ENCODE measurements around the gene SYNPR. TPM values are rescaled to one million over a fixed set of nuclear protein-coding genes. Genes with fewer than 3 reads are reported as not detected.

The SYNPR gene
- 0.04 TPM for polyA plus RNA-seq (2013, experiment 1 of 2)
- polyA plus RNA-seq (2013, experiment 2 of 2), result 0.07 TPM

DNA sequence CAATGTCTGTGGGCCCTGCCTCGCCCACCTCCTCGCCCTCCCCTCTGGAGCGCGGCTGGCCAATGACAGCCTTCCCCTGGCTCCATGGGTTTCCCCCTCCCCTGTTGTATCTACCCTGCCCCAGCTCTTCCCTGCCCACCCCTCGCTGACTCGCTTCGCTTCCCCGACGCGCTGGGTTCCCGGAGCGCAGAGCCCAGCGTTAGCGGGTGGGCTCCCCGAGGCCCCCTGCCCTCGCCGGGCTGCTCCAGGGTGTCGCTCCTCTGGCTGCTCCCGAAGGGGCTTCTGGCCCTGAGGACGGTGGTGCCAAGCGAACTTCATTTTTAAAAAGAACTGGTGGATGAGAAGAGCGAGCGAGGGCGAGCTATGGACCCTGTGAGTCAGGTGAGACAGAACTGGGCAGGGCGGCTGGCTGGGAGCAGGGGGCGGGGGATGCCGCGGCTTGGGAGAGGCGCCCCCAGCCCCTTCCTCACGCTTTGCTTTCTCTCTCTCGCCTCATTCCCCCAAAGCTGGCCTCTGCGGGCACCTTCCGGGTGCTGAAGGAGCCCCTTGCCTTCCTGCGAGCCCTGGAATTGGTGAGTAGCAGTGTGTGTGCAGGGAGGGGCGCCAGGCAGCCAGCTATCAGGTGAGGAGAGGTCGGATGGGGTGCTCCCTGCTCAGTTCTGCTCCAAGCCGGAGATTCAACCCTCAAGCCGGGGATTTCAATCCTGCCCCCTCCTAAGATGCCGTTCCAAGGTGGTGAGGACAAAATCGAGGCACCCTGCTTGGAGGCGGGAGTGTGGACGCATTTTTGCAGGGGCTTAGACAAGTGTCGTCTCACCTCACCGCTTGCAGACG lies at the start of gene SYNPR:
SYNPR (plus strand) TSS at position 138 of the 834 bp plus-strand sequence.
- H3K4me2 ChIP-seq (ENCODE audit: low read length), result peak within 1 kb of the TSS; percentile 88
- peak within 1 kb of the TSS; percentile 49 for H3K9ac ChIP-seq (ENCODE audit: low read length)
- no peaks in the 10 kb centered on the region for H3K79me1 ChIP-seq (ENCODE audit: low read length)
- no peaks in the 10 kb centered on the region for H3K79me2 ChIP-seq (ENCODE audit: control insufficient read depth, insufficient read depth, low read length)
- no peak within 1 kb of the TSS for H3K18ac ChIP-seq (ENCODE audit: low read length)
- H3K56ac ChIP-seq (ENCODE audit: low read length), result peak within 1 kb of the TSS; percentile 56
- H3K4me3 ChIP-seq (ENCODE audit: low read length), result peak within 1 kb of the TSS; percentile 41
- peak; percentile 49 for DNase-seq
- H2AK5ac ChIP-seq (ENCODE audit: low read length), result no peak within 1 kb of the TSS
- no peak within 1 kb of the TSS for H4K8ac ChIP-seq (ENCODE audit: low read depth, low read length)
- WGBS (ENCODE audit: extremely low coverage, insufficient coverage, low lambda C conversion rate), result no CpG with 5 or more reads among the region's 45 CpGs
- no peak within 1 kb of the TSS for H3K27ac ChIP-seq (ENCODE audit: low read depth, low read length)
- no peaks in the 10 kb centered on the region for H3K4me1 ChIP-seq (ENCODE audit: control insufficient read depth, low read depth, low read length)
- no peak within 1 kb of the TSS for H3K23ac ChIP-seq (ENCODE audit: low read length)
- H3K36me3 ChIP-seq (ENCODE audit: control insufficient read depth, insufficient read depth, low read length), result no peaks in the 10 kb centered on the region
- H3K4ac ChIP-seq (ENCODE audit: low read depth, low read length), result no peak within 1 kb of the TSS
- no peak within 1 kb of the TSS for H2BK5ac ChIP-seq (ENCODE audit: low read length)
- H3K27me3 ChIP-seq (ENCODE audit: insufficient read depth, low read length, poor library complexity), result peaks cover 20% of the 10 kb centered on the region
- no peak within 1 kb of the TSS for H4K5ac ChIP-seq (ENCODE audit: low read length)
- no peak within 1 kb of the TSS for H2BK15ac ChIP-seq (replicated peaks; ENCODE audit: low read depth)
- no peak within 1 kb of the TSS for H2BK120ac ChIP-seq (ENCODE audit: low read depth, low read length)

DNA sequence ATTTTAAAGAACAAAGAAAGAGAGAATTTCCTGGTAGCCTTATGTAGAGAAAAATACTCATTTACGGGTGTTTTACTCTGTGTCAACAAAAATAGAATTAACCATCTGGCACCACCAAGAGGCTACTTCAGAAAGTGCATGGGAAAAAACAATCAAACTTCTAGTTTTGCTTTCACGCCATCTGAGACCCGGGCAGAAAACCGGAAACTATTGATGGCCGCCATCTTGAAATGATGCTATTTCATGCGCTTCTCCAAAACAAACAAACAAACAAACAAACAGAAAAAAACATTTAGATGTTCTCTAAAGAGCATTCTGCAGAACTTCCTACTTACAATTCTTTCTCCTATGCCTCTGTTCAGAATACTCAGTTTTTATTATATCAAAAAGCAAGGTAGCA lies 49.4 kb upstream of the SYNPR start:
- no peaks in the 10 kb centered on the region for H3K79me1 ChIP-seq (ENCODE audit: low read length)
- no peak overlapping the region for H2BK15ac ChIP-seq (replicated peaks; ENCODE audit: low read depth)
- no peak overlapping the region for H3K27ac ChIP-seq (ENCODE audit: low read depth, low read length)
- H3K9ac ChIP-seq (ENCODE audit: low read length), result no peak overlapping the region
- H3K23ac ChIP-seq (ENCODE audit: low read length), result no peak overlapping the region
- WGBS (ENCODE audit: extremely low coverage, insufficient coverage, low lambda C conversion rate), result no CpG with 5 or more reads among the region's 6 CpGs
- no peak overlapping the region for H4K5ac ChIP-seq (ENCODE audit: low read length)
- H3K79me2 ChIP-seq (ENCODE audit: control insufficient read depth, insufficient read depth, low read length), result no peaks in the 10 kb centered on the region
- H2AK5ac ChIP-seq (ENCODE audit: low read length), result no peak overlapping the region
- no peaks in the 10 kb centered on the region for H3K27me3 ChIP-seq (ENCODE audit: insufficient read depth, low read length, poor library complexity)
- H3K4me3 ChIP-seq (ENCODE audit: low read length), result no peak overlapping the region
- no peak overlapping the region for H3K56ac ChIP-seq (ENCODE audit: low read length)
- H3K4me2 ChIP-seq (ENCODE audit: low read length), result no peak overlapping the region
- H3K4ac ChIP-seq (ENCODE audit: low read depth, low read length), result no peak overlapping the region
- no peak overlapping the region for H2BK120ac ChIP-seq (ENCODE audit: low read depth, low read length)
- peak; percentile 75 for DNase-seq
- H2BK5ac ChIP-seq (ENCODE audit: low read length), result no peak overlapping the region
- no peak overlapping the region for H3K18ac ChIP-seq (ENCODE audit: low read length)
- no peak overlapping the region for H4K8ac ChIP-seq (ENCODE audit: low read depth, low read length)
- no peaks in the 10 kb centered on the region for H3K36me3 ChIP-seq (ENCODE audit: control insufficient read depth, insufficient read depth, low read length)
- peaks cover 5% of the 10 kb centered on the region for H3K4me1 ChIP-seq (ENCODE audit: control insufficient read depth, low read depth, low read length)

DNA sequence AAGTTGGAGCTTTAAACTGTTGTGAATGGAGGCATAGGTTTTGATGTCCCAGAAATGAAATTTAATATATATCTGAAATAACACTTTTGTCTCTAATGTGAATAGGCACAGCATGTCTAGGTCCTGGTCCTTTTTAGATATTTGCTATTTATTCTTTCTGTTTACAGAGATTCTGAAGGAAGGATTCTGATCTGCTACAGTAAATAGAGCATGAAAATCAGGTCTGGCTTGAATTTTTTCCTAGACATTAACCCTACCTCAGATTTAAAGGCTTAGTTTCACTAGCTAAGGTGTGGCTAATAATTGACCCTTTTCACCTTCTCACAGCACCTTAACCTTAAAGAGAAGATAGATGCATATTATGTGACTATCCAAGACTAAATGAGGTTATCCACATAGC lies 48.0 kb upstream of the SYNPR start:
- peaks cover 5% of the 10 kb centered on the region for H3K4me1 ChIP-seq (ENCODE audit: control insufficient read depth, low read depth, low read length)
- no peak overlapping the region for H3K9ac ChIP-seq (ENCODE audit: low read length)
- H2AK5ac ChIP-seq (ENCODE audit: low read length), result no peak overlapping the region
- H3K4me2 ChIP-seq (ENCODE audit: low read length), result no peak overlapping the region
- no peaks in the 10 kb centered on the region for H3K79me2 ChIP-seq (ENCODE audit: control insufficient read depth, insufficient read depth, low read length)
- H4K5ac ChIP-seq (ENCODE audit: low read length), result no peak overlapping the region
- no peak overlapping the region for H3K56ac ChIP-seq (ENCODE audit: low read length)
- no peaks in the 10 kb centered on the region for H3K79me1 ChIP-seq (ENCODE audit: low read length)
- H3K27me3 ChIP-seq (ENCODE audit: insufficient read depth, low read length, poor library complexity), result no peaks in the 10 kb centered on the region
- H2BK120ac ChIP-seq (ENCODE audit: low read depth, low read length), result no peak overlapping the region
- no peak overlapping the region for H3K23ac ChIP-seq (ENCODE audit: low read length)
- no peak overlapping the region for H3K4ac ChIP-seq (ENCODE audit: low read depth, low read length)
- H3K4me3 ChIP-seq (ENCODE audit: low read length), result no peak overlapping the region
- no peak overlapping the region for H3K27ac ChIP-seq (ENCODE audit: low read depth, low read length)
- DNase-seq, result no peak
- H4K8ac ChIP-seq (ENCODE audit: low read depth, low read length), result no peak overlapping the region
- no peak overlapping the region for H2BK5ac ChIP-seq (ENCODE audit: low read length)
- H3K36me3 ChIP-seq (ENCODE audit: control insufficient read depth, insufficient read depth, low read length), result no peaks in the 10 kb centered on the region
- no peak overlapping the region for H2BK15ac ChIP-seq (replicated peaks; ENCODE audit: low read depth)
- H3K18ac ChIP-seq (ENCODE audit: low read length), result no peak overlapping the region

DNA sequence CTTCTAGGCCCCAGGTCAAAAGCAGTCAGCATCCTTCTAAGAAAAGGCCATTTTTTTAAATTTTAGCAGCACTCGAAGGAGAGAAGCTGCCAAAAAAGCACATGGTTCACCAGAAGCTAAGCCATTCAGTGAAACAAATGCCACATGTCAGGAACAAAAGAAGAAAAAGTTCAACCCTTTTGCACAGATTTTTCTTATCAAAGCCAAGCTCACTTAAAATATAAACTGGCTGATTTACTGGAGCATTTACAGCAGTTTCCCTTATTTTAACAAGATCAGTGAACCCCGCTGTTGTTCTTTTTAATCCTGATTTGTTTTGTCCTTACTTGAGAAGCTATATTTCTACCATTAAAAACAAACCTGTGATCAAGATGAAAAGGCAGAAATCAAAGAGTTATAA lies 46.5 kb upstream of the SYNPR start:
- Histone ChIP-seq H3K4ac (ENCODE audit: low read depth, low read length) (no peak overlapping the region), H3K4me2 (ENCODE audit: low read length) (no peak overlapping the region), H4K8ac (ENCODE audit: low read depth, low read length) (no peak overlapping the region), H3K79me2 (ENCODE audit: control insufficient read depth, insufficient read depth, low read length) (no peaks in the 10 kb centered on the region), H3K36me3 (ENCODE audit: control insufficient read depth, insufficient read depth, low read length) (no peaks in the 10 kb centered on the region), H3K4me1 (ENCODE audit: control insufficient read depth, low read depth, low read length) (peaks cover 5% of the 10 kb centered on the region), H4K5ac (ENCODE audit: low read length) (no peak overlapping the region), H3K27me3 (ENCODE audit: insufficient read depth, low read length, poor library complexity) (no peaks in the 10 kb centered on the region), H2BK120ac (ENCODE audit: low read depth, low read length) (no peak overlapping the region), H2BK15ac (replicated peaks; ENCODE audit: low read depth) (no peak overlapping the region), H3K18ac (ENCODE audit: low read length) (no peak overlapping the region), H3K9ac (ENCODE audit: low read length) (no peak overlapping the region), H2AK5ac (ENCODE audit: low read length) (no peak overlapping the region), H3K79me1 (ENCODE audit: low read length) (no peaks in the 10 kb centered on the region), H3K56ac (ENCODE audit: low read length) (no peak overlapping the region), H3K4me3 (ENCODE audit: low read length) (no peak overlapping the region), H3K23ac (ENCODE audit: low read length) (no peak overlapping the region), H2BK5ac (ENCODE audit: low read length) (no peak overlapping the region), H3K27ac (ENCODE audit: low read depth, low read length) (no peak overlapping the region)
- no CpG with 5 or more reads among the region's 2 CpGs for WGBS (ENCODE audit: extremely low coverage, insufficient coverage, low lambda C conversion rate)
- no peak for DNase-seq

DNA sequence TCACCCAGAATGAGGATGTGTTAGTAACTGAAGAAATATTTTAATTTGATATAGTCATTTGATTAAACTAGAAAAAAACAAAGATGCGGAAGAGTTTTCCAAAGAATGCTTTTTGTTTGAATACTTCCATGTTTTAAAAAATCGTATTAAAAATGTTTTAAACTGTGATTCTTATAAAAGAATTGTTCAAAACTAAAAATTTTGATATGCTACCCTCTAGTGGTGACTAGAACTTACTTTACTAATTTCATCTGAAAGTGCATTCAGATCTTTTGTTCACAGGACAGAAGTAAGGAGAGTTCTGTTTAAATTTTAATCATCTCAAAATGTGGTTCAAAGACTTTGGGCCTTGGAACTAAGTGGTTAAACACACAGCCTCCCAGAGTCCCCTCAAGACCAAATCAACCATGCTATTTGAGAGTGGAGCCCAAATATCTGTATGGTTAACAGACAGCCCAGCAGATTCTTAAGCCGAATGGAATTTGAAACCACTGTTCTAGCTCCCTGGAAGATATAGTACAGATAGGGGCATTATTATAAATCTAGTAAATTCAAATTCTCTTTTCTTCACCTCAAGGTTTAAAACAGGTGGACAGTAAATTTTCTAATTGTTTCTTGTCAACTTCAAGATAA lies 45.2 kb upstream of the SYNPR start:
- WGBS (ENCODE audit: extremely low coverage, insufficient coverage, low lambda C conversion rate), result no CpG with 5 or more reads among the region's 3 CpGs
- Histone ChIP-seq H3K18ac (ENCODE audit: low read length) (no peak overlapping the region), H3K36me3 (ENCODE audit: control insufficient read depth, insufficient read depth, low read length) (no peaks in the 10 kb centered on the region), H3K9ac (ENCODE audit: low read length) (no peak overlapping the region), H3K79me1 (ENCODE audit: low read length) (no peaks in the 10 kb centered on the region), H2BK120ac (ENCODE audit: low read depth, low read length) (no peak overlapping the region), H3K4ac (ENCODE audit: low read depth, low read length) (no peak overlapping the region), H3K4me3 (ENCODE audit: low read length) (no peak overlapping the region), H3K27ac (ENCODE audit: low read depth, low read length) (no peak overlapping the region), H4K8ac (ENCODE audit: low read depth, low read length) (no peak overlapping the region), H2BK5ac (ENCODE audit: low read length) (no peak overlapping the region), H3K27me3 (ENCODE audit: insufficient read depth, low read length, poor library complexity) (no peaks in the 10 kb centered on the region), H2BK15ac (replicated peaks; ENCODE audit: low read depth) (no peak overlapping the region), H3K79me2 (ENCODE audit: control insufficient read depth, insufficient read depth, low read length) (no peaks in the 10 kb centered on the region), H3K4me2 (ENCODE audit: low read length) (no peak overlapping the region), H2AK5ac (ENCODE audit: low read length) (no peak overlapping the region), H3K23ac (ENCODE audit: low read length) (no peak overlapping the region), H4K5ac (ENCODE audit: low read length) (no peak overlapping the region), H3K56ac (ENCODE audit: low read length) (no peak overlapping the region), H3K4me1 (ENCODE audit: control insufficient read depth, low read depth, low read length) (no peaks in the 10 kb centered on the region)
- DNase-seq, result no peak
